Lower leg skin (tissue), 4 donors: ENCODE results near the gene IFT57. TPM values are rescaled to one million over a fixed set of nuclear protein-coding genes. Genes with fewer than 3 reads are reported as not detected.

Experiments
- DNase-seq, 2 donors: peaks; one replicate each; pipeline ENCODE4 v3.0.0-alpha.2; 2019; ENCODE audit warnings: low spot score in 2 of 2
- H3K4me3 ChIP-seq: fragments of 200-600 bp; sonication (generic); 2 replicates; pipeline ENCODE4 v1.5.1; 2017; ENCODE audit warnings: mild to moderate bottlenecking, low read depth; ENCODE audit not compliant: poor library complexity, severe bottlenecking
- POLR2A ChIP-seq, 2 donors: fragments of 450-650 bp; IDR thresholded peaks; one replicate each; pipeline ENCODE4 v1.6.1; 2016 to 2017; ENCODE audit warnings: antibody characterized with exemption in 2 of 2, mild to moderate bottlenecking in 1 of 2, moderate library complexity in 1 of 2
- WGBS, 2 donors: methylation state at CpG; one replicate each; pipeline ENCODE4 v1.1.5; 2018; 5-methylcytosine and 5-hydroxymethylcytosine counted together
- intact Hi-C: fragments of 100-400 bp; cut with DNase I; formaldehyde crosslinking; loops from one replicate; pipeline ENCODE4 v1.15.0; 2023; ENCODE audit warnings: low total_unique reads
- total RNA-seq, 4 donors: library from RNA; depleted of rRNA; stranded (reverse); fragments of >200 nt; gene quantifications; one replicate each; pipeline ENCODE4 v1.1.0, GENCODE V29; 2016
- TF ChIP-seq, protein P1 (sequence below), 3 donors: fragments of 450-650 bp; IDR thresholded peaks; one replicate each; pipeline ENCODE4 v1.5.1; 2016; ENCODE audit warnings: antibody characterized with exemption in 3 of 3, mild to moderate bottlenecking in 3 of 3, moderate library complexity in 2 of 3

IFT57 gene
- total RNA-seq, 4 donors from 2014 or later: 22.4 to 35.8 (median 28.1) TPM

GRCh38 chr3:108200024-108200423, 22.2 kb downstream of the IFT57 start:
- intact Hi-C loops: no loop called here
- no peak for DNase-seq
- 91 to 99% methylated on average over 2 of the region's 2 CpGs for WGBS, 2 donors
- no peak overlapping the region for H3K4me3 ChIP-seq
- TF ChIP-seq, protein P1, sequence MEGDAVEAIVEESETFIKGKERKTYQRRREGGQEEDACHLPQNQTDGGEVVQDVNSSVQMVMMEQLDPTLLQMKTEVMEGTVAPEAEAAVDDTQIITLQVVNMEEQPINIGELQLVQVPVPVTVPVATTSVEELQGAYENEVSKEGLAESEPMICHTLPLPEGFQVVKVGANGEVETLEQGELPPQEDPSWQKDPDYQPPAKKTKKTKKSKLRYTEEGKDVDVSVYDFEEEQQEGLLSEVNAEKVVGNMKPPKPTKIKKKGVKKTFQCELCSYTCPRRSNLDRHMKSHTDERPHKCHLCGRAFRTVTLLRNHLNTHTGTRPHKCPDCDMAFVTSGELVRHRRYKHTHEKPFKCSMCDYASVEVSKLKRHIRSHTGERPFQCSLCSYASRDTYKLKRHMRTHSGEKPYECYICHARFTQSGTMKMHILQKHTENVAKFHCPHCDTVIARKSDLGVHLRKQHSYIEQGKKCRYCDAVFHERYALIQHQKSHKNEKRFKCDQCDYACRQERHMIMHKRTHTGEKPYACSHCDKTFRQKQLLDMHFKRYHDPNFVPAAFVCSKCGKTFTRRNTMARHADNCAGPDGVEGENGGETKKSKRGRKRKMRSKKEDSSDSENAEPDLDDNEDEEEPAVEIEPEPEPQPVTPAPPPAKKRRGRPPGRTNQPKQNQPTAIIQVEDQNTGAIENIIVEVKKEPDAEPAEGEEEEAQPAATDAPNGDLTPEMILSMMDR (IDR thresholded peaks at IDR 0.05): no peak
- no peak for TF ChIP-seq POLR2A (IDR thresholded peaks at IDR 0.05)

DNA sequence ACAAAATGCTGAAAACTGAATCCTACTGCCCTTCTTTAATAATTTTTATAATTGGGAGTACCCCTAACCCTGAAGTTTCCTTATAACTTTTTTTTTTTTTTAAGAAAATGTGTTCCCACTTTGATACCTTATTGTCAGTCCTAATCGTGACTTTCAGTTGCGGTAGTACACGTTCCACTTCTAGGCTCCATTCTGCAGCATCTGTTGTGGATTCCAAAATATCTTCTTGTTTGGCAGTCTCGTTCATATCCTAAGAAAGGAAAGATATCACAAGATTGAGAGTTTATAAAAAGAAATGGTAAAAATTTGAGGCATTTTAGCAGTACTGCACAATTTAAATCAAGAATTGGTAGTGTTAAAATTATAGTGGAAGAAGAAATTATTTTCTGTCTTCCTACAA, 30.8 kb downstream of the IFT57 start:
- WGBS, 2 donors: 94 to 99% methylated on average over 4 of the region's 4 CpGs
- DNase-seq: no peak
- intact Hi-C loops: no loop called here
- no peak for TF ChIP-seq POLR2A (IDR thresholded peaks at IDR 0.05)
- TF ChIP-seq, protein P1 (IDR thresholded peaks at IDR 0.05): no peak
- no peak overlapping the region for H3K4me3 ChIP-seq

- no peak for DNase-seq
- intact Hi-C loops: no loop called here
- WGBS, 2 donors: 85 to 92% methylated on average over 3 of the region's 3 CpGs
- no peak overlapping the region for H3K4me3 ChIP-seq
- TF ChIP-seq, protein P1 (IDR thresholded peaks at IDR 0.05): no peak
- no peak for TF ChIP-seq POLR2A (IDR thresholded peaks at IDR 0.05)
Measured at GRCh38 chr3:108190346-108190745, 31.9 kb downstream of the IFT57 start.

GRCh38 chr3:108189440-108189839, 32.8 kb downstream of the IFT57 start:
- WGBS, 2 donors: 93 to 95% methylated on average over 3 of the region's 3 CpGs
- TF ChIP-seq POLR2A (IDR thresholded peaks at IDR 0.05): no peak
- TF ChIP-seq, protein P1 (IDR thresholded peaks at IDR 0.05): no peak
- intact Hi-C loops: no loop called here
- no peak for DNase-seq
- H3K4me3 ChIP-seq: no peak overlapping the region

DNA sequence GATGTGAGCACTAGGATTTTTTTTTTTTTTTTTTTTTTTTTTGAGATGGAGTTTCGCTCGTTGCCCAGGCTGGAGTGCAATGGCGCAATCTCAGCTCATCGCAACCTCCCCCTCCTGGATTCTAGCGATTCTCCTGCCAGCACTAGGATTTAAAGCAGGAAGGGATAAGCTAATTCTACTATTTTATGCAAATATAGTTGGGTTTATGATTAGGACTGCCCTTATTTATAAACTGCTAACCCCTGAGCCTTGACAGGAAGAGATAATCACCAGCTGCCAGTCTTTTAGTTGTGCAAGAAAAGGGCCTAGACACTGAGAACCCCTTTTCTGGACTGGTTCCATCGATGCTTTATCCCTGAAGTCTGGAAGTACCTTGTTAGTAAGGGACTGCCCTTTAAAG, 36.7 kb downstream of the IFT57 start:
- no peak for DNase-seq
- TF ChIP-seq, protein P1 (IDR thresholded peaks at IDR 0.05): no peak
- no peak for TF ChIP-seq POLR2A (IDR thresholded peaks at IDR 0.05)
- no peak overlapping the region for H3K4me3 ChIP-seq
- intact Hi-C loops: no loop called here
- 82 to 99% methylated on average over 6 of the region's 6 CpGs for WGBS, 2 donors

- no peak overlapping the region for H3K4me3 ChIP-seq
- no peak for DNase-seq
- TF ChIP-seq, protein P1 (IDR thresholded peaks at IDR 0.05): no peak
- 95 to 98% methylated on average over 3 of the region's 3 CpGs for WGBS, 2 donors
- intact Hi-C loops: no loop called here
Measured at GRCh38 chr3:108184824-108185223, 37.4 kb downstream of the IFT57 start.
